K562 (cell line): ENCODE data around the gene ENPP7. TPM values are rescaled to one million over a fixed set of nuclear protein-coding genes. Genes with fewer than 3 reads are reported as not detected.

Source experiments
- ATAC-seq: fragments of 200-7000 bp; cut with Tn5 transposase; 3 replicates; pipeline ENCODE4 v1.9.1; 2020; ENCODE audit warnings: moderate library complexity
- BruUV-seq: library from RNA; stranded (reverse); fragments of 400-500 nt; replicated peaks from 2 replicates; lab custom pipeline; 2021; lab: Mats Ljungman, UMichigan
- CTCF ChIA-PET: fragments of 300-600 bp; formaldehyde crosslinking; extraction: SDS; loops from one replicate; lab custom pipeline; 2021; ENCODE audit warnings: low intra/inter-chr PET ratio; lab: Yijun Ruan, JAX
- POLR2A ChIA-PET: fragments of 300-600, 350-650 bp; sonication (Branson Sonifier 250); formaldehyde crosslinking; extraction: SDS; loops from one replicate; lab custom pipeline; 2021; ENCODE audit warnings: antibody characterized with exemption, inconsistent platforms; lab: Yijun Ruan, JAX
- DNase-seq, 4 experiments: peaks; one replicate each; pipeline versions ENCODE4 v3.0.0 to v3.0.0-alpha.2; 2011 to 2018; ENCODE audit warnings: low spot score in 3 of 4, mixed read lengths in 3 of 4; ENCODE audit errors: extremely low read depth in 1 of 4
- FAIRE-seq: peaks from 2 replicates; lab custom pipeline; 2011; peaks lifted over from hg19 to GRCh38; lab: Jason Lieb, UNC
- H2AFZ ChIP-seq: 2 replicates; pipeline ENCODE4 v1.6.0; 2011; ENCODE audit warnings: low read depth, low read length, control low read depth, inconsistent platforms
- H3K27ac ChIP-seq: fragments of 200-600 bp; 3 replicates; pipeline ENCODE4 v1.8.0; 2011; ENCODE audit warnings: low read depth, mild to moderate bottlenecking, control low read depth, inconsistent platforms, low read length, moderate library complexity, mixed read lengths; ENCODE audit errors: extremely low read depth
- H3K27me3 ChIP-seq, 2 experiments: fragments of 300-600 bp in 1 of 2; 2 replicates in 1 of 2; 3 replicates in 1 of 2; pipeline versions ENCODE4 v1.6.0 to v1.8.0; 2011; ENCODE audit warnings: inconsistent platforms in 2 of 2, low read length in 2 of 2, mild to moderate bottlenecking in 1 of 2, mixed read lengths in 1 of 2, moderate library complexity in 1 of 2; ENCODE audit not compliant: control insufficient read depth in 2 of 2, insufficient read depth in 2 of 2
- H3K36me3 ChIP-seq: fragments of 300-600 bp; 3 replicates; pipeline ENCODE4 v1.8.0; 2011; ENCODE audit warnings: mild to moderate bottlenecking, low read length, inconsistent platforms; ENCODE audit not compliant: control insufficient read depth, insufficient read depth
- H3K4me1 ChIP-seq, 2 experiments: fragments of 200-600 bp in 1 of 2; replicated peaks in 1 of 2; 2 replicates in 1 of 2; 3 replicates in 1 of 2; pipeline versions ENCODE4 v1.5.1 to v1.8.0; 2011; ENCODE audit warnings: inconsistent platforms in 2 of 2, low read length in 2 of 2, mild to moderate bottlenecking in 1 of 2, mixed read lengths in 1 of 2, moderate library complexity in 1 of 2; ENCODE audit not compliant: control insufficient read depth in 2 of 2, insufficient read depth in 2 of 2
- H3K4me2 ChIP-seq: 2 replicates; pipeline ENCODE4 v1.6.1; 2011; ENCODE audit warnings: low read length, control low read depth, inconsistent platforms, mixed read lengths; ENCODE audit not compliant: insufficient read depth
- H3K4me3 ChIP-seq: fragments of 200-600 bp; sonication (generic), shearing (Covaris generic); 2 replicates; pipeline ENCODE4 v1.5.1; 2016; ENCODE audit warnings: control low read depth, inconsistent platforms
- H3K79me2 ChIP-seq: fragments of 200-600 bp; 3 replicates; pipeline ENCODE4 v1.8.0; 2011; ENCODE audit warnings: low read length, inconsistent platforms; ENCODE audit not compliant: control insufficient read depth, insufficient read depth
- H3K9ac ChIP-seq, 2 experiments: 2 replicates each; pipeline versions ENCODE4 v1.6.0 to v1.6.1; 2011; ENCODE audit warnings: low read depth in 2 of 2, low read length in 2 of 2, control low read depth in 1 of 2, inconsistent platforms in 1 of 2, mild to moderate bottlenecking in 1 of 2, mixed read lengths in 1 of 2; ENCODE audit not compliant: insufficient read depth in 1 of 2
- H3K9me1 ChIP-seq: one replicate; pipeline ENCODE4 v1.6.0; 2011; ENCODE audit warnings: inconsistent platforms, mild to moderate bottlenecking, low read length, moderate library complexity; ENCODE audit not compliant: control insufficient read depth, insufficient read depth
- H3K9me3 ChIP-seq: replicated peaks from 2 replicates; pipeline ENCODE4 v1.5.1; 2011; ENCODE audit warnings: low read depth, low read length, inconsistent platforms; ENCODE audit not compliant: control insufficient read depth, insufficient read depth
- H4K20me1 ChIP-seq: replicated peaks from 2 replicates; pipeline ENCODE4 v1.6.1; 2011; ENCODE audit warnings: low read length, inconsistent platforms, mixed read lengths; ENCODE audit not compliant: control insufficient read depth, insufficient read depth
- CBX5 ChIP-seq: IDR thresholded peaks from 2 replicates; pipeline ENCODE4 v1.6.1; 2014; ENCODE audit warnings: low read depth, borderline replicate concordance
- CUX1 ChIP-seq: fragments of 200-800 bp; sonication (Bioruptor generic); IDR thresholded peaks from 2 replicates; pipeline ENCODE4 v1.6.1; 2016; ENCODE audit warnings: missing genetic modification characterization, missing compliant biosample characterization
- HNRNPLL ChIP-seq: fragments of 200-400 bp; formaldehyde crosslinking; IDR thresholded peaks from 2 replicates; pipeline ENCODE4 v1.6.1; 2017; ENCODE audit warnings: low read length, low read depth, mild to moderate bottlenecking; ENCODE audit not compliant: poor library complexity, severe bottlenecking
- IRF1 ChIP-seq: sonication (generic); formaldehyde crosslinking; IDR thresholded peaks from 2 replicates; pipeline ENCODE4 v1.8.0; 2022; ENCODE audit warnings: missing genetic modification reagents, mild to moderate bottlenecking, borderline replicate concordance
- MBD2 ChIP-seq: sonication (generic); IDR thresholded peaks from 2 replicates; pipeline ENCODE4 v1.6.1; 2016; ENCODE audit warnings: low read depth, borderline replicate concordance
- PCBP1 ChIP-seq: fragments of 200-400 bp; formaldehyde crosslinking; IDR thresholded peaks from 2 replicates; pipeline ENCODE4 v1.6.1; 2018; ENCODE audit warnings: mild to moderate bottlenecking, low read depth, low read length; ENCODE audit not compliant: poor library complexity, severe bottlenecking
- PHB2 ChIP-seq: fragments of 450-650 bp; IDR thresholded peaks from 2 replicates; pipeline ENCODE4 v1.6.1; 2017; ENCODE audit warnings: low read depth
- RBM34 ChIP-seq: fragments of 200-400 bp; formaldehyde crosslinking; IDR thresholded peaks from 2 replicates; pipeline ENCODE4 v1.6.1; 2018; ENCODE audit warnings: low read length, borderline replicate concordance; ENCODE audit not compliant: insufficient read depth
- SPI1 ChIP-seq: IDR thresholded peaks from 2 replicates; pipeline ENCODE4 v1.6.1; 2011; ENCODE audit warnings: low read depth, low read length, control low read depth, borderline replicate concordance
- STAT5B ChIP-seq: fragments of 250-450 bp; sonication (Bioruptor Pico); IDR thresholded peaks from 2 replicates; pipeline ENCODE4 v1.8.0; 2021; ENCODE audit warnings: mild to moderate bottlenecking, inconsistent platforms
- WGBS: fragments of 100-300 bp; shearing (Covaris generic); methylation state at CpG from one replicate; pipeline ENCODE4 v1.1.6; 2016; ENCODE audit warnings: low coverage, mixed read lengths; ENCODE audit not compliant: insufficient coverage; ENCODE audit errors: missing lambda C conversion rate; 5-methylcytosine and 5-hydroxymethylcytosine counted together
- in situ Hi-C: fragments of 300-500 bp; cut with MboI; formaldehyde crosslinking; loops from 4 replicates; pipeline ENCODE4 v1.15.0; 2018; ENCODE audit warnings: inconsistent platforms, mixed read lengths
- intact Hi-C: fragments of 100-400 bp; cut with micrococcal nuclease; formaldehyde crosslinking; loops from 2 replicates; pipeline ENCODE4 v1.14.2; 2022
- polyA plus RNA-seq, 8 experiments: library from polyadenylated mRNA; depleted of rRNA in 4 of 8; stranded (reverse) in 5 of 8; unstranded in 3 of 8; fragments of >200 nt; fragmentation: Nextera tagmentation in 2 of 8; fragmentation: Illumina TruSeq in 1 of 8; extraction: Ambion mirVana in 2 of 8; extraction: Trizol in 1 of 8; gene quantifications; 2 replicates each; pipeline versions ENCODE4 v1.2.1 to v1.2.3, GENCODE V29; 2011 to 2014; ENCODE audit warnings: inconsistent platforms in 1 of 8, missing spikeins in 1 of 8
- total RNA-seq, 7 experiments: library from RNA; depleted of rRNA in 6 of 7; stranded (reverse); fragments of >200 nt in 6 of 7; fragmentation: Illumina TruSeq in 2 of 7; extraction: Trizol in 2 of 7; gene quantifications; 2 replicates each; pipeline versions ENCODE4 v1.2.1 to v1.2.3, GENCODE V29; 2011 to 2021; ENCODE audit warnings: low replicate concordance in 1 of 7

Gene ENPP7
- total and polyA plus RNA-seq, 9 of the 15 experiments (the other 6 are each of a cell fraction or from before 2014, with no cell fraction given), result not detected

GRCh38 chr17:79686476-79686875 is 44.3 kb upstream of the ENPP7 start:
- ATAC-seq (no peak), FAIRE-seq (no peak), DNase-seq (no peak)
- Histone ChIP-seq H3K27me3 (peaks cover 43 to 70% of the 10 kb centered on the region in 2 experiments), H3K9ac (no peak overlapping the region; a peak in 1 of 4 replicates), H3K79me2 (no peaks in the 10 kb centered on the region), H3K4me1 (peaks cover 0 to 5% of the 10 kb centered on the region in 2 experiments; a peak in 2 of 5 replicates), H2AFZ (no peak overlapping the region), H3K4me2 (no peak overlapping the region), H3K27ac (no peak overlapping the region), H3K9me1 (no peaks in the 10 kb centered on the region), H3K36me3 (no peaks in the 10 kb centered on the region), H3K4me3 (no peak overlapping the region), H3K9me3 (no peaks in the 10 kb centered on the region), H4K20me1 (0 out of 2 replicates have a peak, but pooled peaks cover 3% of the 10 kb centered on the region)
- POLR2A ChIA-PET, result no interaction called here
- intact Hi-C loops, result no loop called here
- 5% methylated on average over 13 of the region's 17 CpGs for WGBS
- no peak for TF ChIP-seq MBD2
- TF ChIP-seq CBX5, result no peak
- TF ChIP-seq SPI1, result no peak
- TF ChIP-seq PHB2, result no peak
- no TSS peak for BruUV-seq
- CTCF ChIA-PET, result no interaction called here
- in situ Hi-C loops, result no loop called here

- no peak for FAIRE-seq
- 2% methylated on average over 8 of the region's 10 CpGs for WGBS
- Histone ChIP-seq H3K27me3 (peaks cover 43 to 73% of the 10 kb centered on the region in 2 experiments), H3K9me3 (no peaks in the 10 kb centered on the region), H3K4me1 (no peaks in the 10 kb centered on the region; a peak in 1 of 5 replicates), H4K20me1 (peaks cover 3% of the 10 kb centered on the region), H3K4me2 (no peak overlapping the region), H3K36me3 (no peaks in the 10 kb centered on the region), H3K4me3 (no peak overlapping the region), H3K27ac (no peak overlapping the region), H3K9me1 (peaks cover 3% of the 10 kb centered on the region), H2AFZ (no peak overlapping the region), H3K79me2 (no peaks in the 10 kb centered on the region), H3K9ac (no peak overlapping the region)
- intact Hi-C loops (no loop called here), in situ Hi-C loops (no loop called here)
- ChIA-PET CTCF (no interaction called here), POLR2A (interaction anchor here (0.6 kb wide), 1 partner anchor 9 kb away, joined by 4 read pairs; no protein-coding TSS in a partner anchor)
- DNase-seq, result no peak
- no TSS peak for BruUV-seq
- ATAC-seq, result no peak
- TF ChIP-seq PCBP1, result no peak
- no peak for TF ChIP-seq RBM34
- TF ChIP-seq STAT5B (CRISPR knock-in tag), result no peak
- TF ChIP-seq HNRNPLL, result no peak
- TF ChIP-seq IRF1 (CRISPR knock-in tag), result no peak
- TF ChIP-seq CUX1 (CRISPR knock-in tag), result no peak
Measured at GRCh38 chr17:79690466-79690865, 40.3 kb upstream of the ENPP7 start.
